Ishikawa (cell line): Measurements from ENCODE around the gene SLC39A13.

Experiments
- CEBPB ChIP-seq: IDR thresholded peaks from 2 replicates; pipeline ENCODE4 v1.6.1; 2012
- CREB1 ChIP-seq: IDR thresholded peaks from 2 replicates; pipeline ENCODE4 v1.6.1; 2012; ENCODE audit warnings: low read depth
- EGR1 ChIP-seq: IDR thresholded peaks from 2 replicates; pipeline ENCODE4 v1.6.1; 2012
- EP300 ChIP-seq: IDR thresholded peaks from 2 replicates; pipeline ENCODE4 v1.6.1; 2012; ENCODE audit warnings: borderline replicate concordance
- FOXM1 ChIP-seq: IDR thresholded peaks from 2 replicates; pipeline ENCODE4 v1.6.1; 2012; ENCODE audit warnings: low read depth, borderline replicate concordance
- NFIC ChIP-seq: IDR thresholded peaks from 2 replicates; pipeline ENCODE4 v1.6.1; 2012
- RAD21 ChIP-seq: IDR thresholded peaks from 2 replicates; pipeline ENCODE4 v1.6.1; 2012; ENCODE audit warnings: low read depth
- TAF1 ChIP-seq: IDR thresholded peaks from 2 replicates; pipeline ENCODE4 v1.6.1; 2012; ENCODE audit warnings: low read depth, mild to moderate bottlenecking
- TCF12 ChIP-seq: IDR thresholded peaks from 2 replicates; pipeline ENCODE4 v1.6.1; 2012; ENCODE audit warnings: low read depth
- TEAD4 ChIP-seq: IDR thresholded peaks from 2 replicates; pipeline ENCODE4 v1.6.1; 2012
- YY1 ChIP-seq: IDR thresholded peaks from 2 replicates; pipeline ENCODE4 v1.6.1; 2012; ENCODE audit warnings: low read depth
- ZBTB7A ChIP-seq: IDR thresholded peaks from 2 replicates; pipeline ENCODE4 v1.6.1; 2012; ENCODE audit warnings: low read depth
- TF ChIP-seq, protein P1 (sequence below): IDR thresholded peaks from 2 replicates; pipeline ENCODE4 v1.6.1; 2012
- TF ChIP-seq, protein P2 (sequence below): IDR thresholded peaks from 2 replicates; pipeline ENCODE4 v1.6.1; 2012
- TF ChIP-seq, protein P3 (sequence below): IDR thresholded peaks from 2 replicates; pipeline ENCODE4 v1.6.1; 2012; ENCODE audit warnings: low read depth, mild to moderate bottlenecking

SLC39A13 gene

GRCh38 chr11:47394322-47395222 is 13.8 kb upstream of the SLC39A13 start:
- TF ChIP-seq, protein P1, sequence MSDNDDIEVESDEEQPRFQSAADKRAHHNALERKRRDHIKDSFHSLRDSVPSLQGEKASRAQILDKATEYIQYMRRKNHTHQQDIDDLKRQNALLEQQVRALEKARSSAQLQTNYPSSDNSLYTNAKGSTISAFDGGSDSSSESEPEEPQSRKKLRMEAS: no peak
- TF ChIP-seq ZBTB7A (no peak), NFIC (no peak), TAF1 (no peak), EGR1 (no peak), FOXM1 (no peak), TEAD4 (no peak), YY1 (no peak), CEBPB (no peak), EP300 (no peak), TCF12 (no peak), RAD21 (no peak), CREB1 (no peak)
- TF ChIP-seq, protein P2, sequence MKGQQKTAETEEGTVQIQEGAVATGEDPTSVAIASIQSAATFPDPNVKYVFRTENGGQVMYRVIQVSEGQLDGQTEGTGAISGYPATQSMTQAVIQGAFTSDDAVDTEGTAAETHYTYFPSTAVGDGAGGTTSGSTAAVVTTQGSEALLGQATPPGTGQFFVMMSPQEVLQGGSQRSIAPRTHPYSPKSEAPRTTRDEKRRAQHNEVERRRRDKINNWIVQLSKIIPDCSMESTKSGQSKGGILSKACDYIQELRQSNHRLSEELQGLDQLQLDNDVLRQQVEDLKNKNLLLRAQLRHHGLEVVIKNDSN: no peak
- TF ChIP-seq, protein P3, sequence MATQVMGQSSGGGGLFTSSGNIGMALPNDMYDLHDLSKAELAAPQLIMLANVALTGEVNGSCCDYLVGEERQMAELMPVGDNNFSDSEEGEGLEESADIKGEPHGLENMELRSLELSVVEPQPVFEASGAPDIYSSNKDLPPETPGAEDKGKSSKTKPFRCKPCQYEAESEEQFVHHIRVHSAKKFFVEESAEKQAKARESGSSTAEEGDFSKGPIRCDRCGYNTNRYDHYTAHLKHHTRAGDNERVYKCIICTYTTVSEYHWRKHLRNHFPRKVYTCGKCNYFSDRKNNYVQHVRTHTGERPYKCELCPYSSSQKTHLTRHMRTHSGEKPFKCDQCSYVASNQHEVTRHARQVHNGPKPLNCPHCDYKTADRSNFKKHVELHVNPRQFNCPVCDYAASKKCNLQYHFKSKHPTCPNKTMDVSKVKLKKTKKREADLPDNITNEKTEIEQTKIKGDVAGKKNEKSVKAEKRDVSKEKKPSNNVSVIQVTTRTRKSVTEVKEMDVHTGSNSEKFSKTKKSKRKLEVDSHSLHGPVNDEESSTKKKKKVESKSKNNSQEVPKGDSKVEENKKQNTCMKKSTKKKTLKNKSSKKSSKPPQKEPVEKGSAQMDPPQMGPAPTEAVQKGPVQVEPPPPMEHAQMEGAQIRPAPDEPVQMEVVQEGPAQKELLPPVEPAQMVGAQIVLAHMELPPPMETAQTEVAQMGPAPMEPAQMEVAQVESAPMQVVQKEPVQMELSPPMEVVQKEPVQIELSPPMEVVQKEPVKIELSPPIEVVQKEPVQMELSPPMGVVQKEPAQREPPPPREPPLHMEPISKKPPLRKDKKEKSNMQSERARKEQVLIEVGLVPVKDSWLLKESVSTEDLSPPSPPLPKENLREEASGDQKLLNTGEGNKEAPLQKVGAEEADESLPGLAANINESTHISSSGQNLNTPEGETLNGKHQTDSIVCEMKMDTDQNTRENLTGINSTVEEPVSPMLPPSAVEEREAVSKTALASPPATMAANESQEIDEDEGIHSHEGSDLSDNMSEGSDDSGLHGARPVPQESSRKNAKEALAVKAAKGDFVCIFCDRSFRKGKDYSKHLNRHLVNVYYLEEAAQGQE: no peak

GRCh38 chr11:47395223-47396048 is 13.0 kb upstream of the SLC39A13 start:
- TF ChIP-seq CEBPB (no peak), CREB1 (no peak), ZBTB7A (no peak), TCF12 (no peak), RAD21 (no peak), NFIC (no peak), EGR1 (no peak), TAF1 (no peak), EP300 (no peak), TEAD4 (no peak), FOXM1 (no peak), YY1 (no peak)
- TF ChIP-seq, protein P3: no peak
- TF ChIP-seq, protein P1: no peak

GRCh38 chr11:47396049-47396320 is 12.4 kb upstream of the SLC39A13 start:
- TF ChIP-seq, protein P2: no peak
- no peak for TF ChIP-seq CEBPB
- no peak for TF ChIP-seq FOXM1
- TF ChIP-seq ZBTB7A: no peak
- TF ChIP-seq, protein P1: no peak
- no peak for TF ChIP-seq TCF12
- TF ChIP-seq EP300: no peak
- no peak for TF ChIP-seq CREB1
- no peak for TF ChIP-seq NFIC
- TF ChIP-seq RAD21: no peak
- TF ChIP-seq, protein P3: no peak
